Parathyroid adenoma (tissue), 2 donors: Measurements from ENCODE around the gene FRRS1L.

Experiments used
- H2AFZ ChIP-seq: fragments of 300-600 bp; sonication (generic); one replicate; pipeline ENCODE4 v1.7.0; 2017; ENCODE audit warnings: antibody characterized with exemption, mild to moderate bottlenecking
- H3K27ac ChIP-seq: fragments of 300-600 bp; sonication (generic); one replicate; pipeline ENCODE4 v1.7.0; 2017
- H3K27me3 ChIP-seq: fragments of 300-600 bp; sonication (generic); one replicate; pipeline ENCODE4 v1.7.0; 2017; ENCODE audit warnings: low read length; ENCODE audit not compliant: control insufficient read depth, insufficient read depth
- H3K36me3 ChIP-seq: fragments of 300-600 bp; sonication (generic); one replicate; pipeline ENCODE4 v1.7.0; 2017; ENCODE audit warnings: low read length; ENCODE audit not compliant: control insufficient read depth, insufficient read depth
- H3K4me1 ChIP-seq: fragments of 300-600 bp; sonication (generic); one replicate; pipeline ENCODE4 v1.7.0; 2017; ENCODE audit warnings: control low read depth
- H3K4me2 ChIP-seq: fragments of 300-600 bp; sonication (generic); one replicate; pipeline ENCODE4 v1.7.0; 2017; ENCODE audit warnings: low read length
- H3K4me3 ChIP-seq: fragments of 300-600 bp; sonication (generic); one replicate; pipeline ENCODE4 v1.7.0; 2017; ENCODE audit warnings: low read depth, low read length
- H3K79me2 ChIP-seq: fragments of 300-600 bp; sonication (generic); one replicate; pipeline ENCODE4 v1.7.0; 2017; ENCODE audit warnings: control low read depth
- H3K9ac ChIP-seq: fragments of 300-600 bp; sonication (generic); one replicate; pipeline ENCODE4 v1.7.0; 2017; ENCODE audit warnings: mild to moderate bottlenecking
- H3K9me3 ChIP-seq: fragments of 300-600 bp; sonication (generic); one replicate; pipeline ENCODE4 v1.7.0; 2017; ENCODE audit warnings: low read length; ENCODE audit not compliant: control insufficient read depth
- CTCF ChIP-seq: fragments of 300-600 bp; sonication (generic); IDR thresholded peaks from one replicate; pipeline ENCODE4 v1.7.0; 2017; ENCODE audit warnings: antibody characterized with exemption, mild to moderate bottlenecking
- donor health status: primary hyperparathyroidism.

Gene FRRS1L

GRCh38 chr9:109193974-109194556, 27.0 kb upstream of the FRRS1L start:
- Histone ChIP-seq H3K27me3 (no peaks in the 10 kb centered on the region), H3K4me1 (no peaks in the 10 kb centered on the region), H3K27ac (no peak overlapping the region), H3K4me3 (no peak overlapping the region), H3K9me3 (no peaks in the 10 kb centered on the region), H2AFZ (no peak overlapping the region), H3K9ac (no peak overlapping the region), H3K4me2 (no peak overlapping the region), H3K36me3 (no peaks in the 10 kb centered on the region), H3K79me2 (no peaks in the 10 kb centered on the region)
- no peak for TF ChIP-seq CTCF

- H3K79me2 ChIP-seq, result no peaks in the 10 kb centered on the region
- H3K4me2 ChIP-seq, result no peak overlapping the region
- no peak for TF ChIP-seq CTCF
- no peaks in the 10 kb centered on the region for H3K36me3 ChIP-seq
- no peak overlapping the region for H3K27ac ChIP-seq
- H2AFZ ChIP-seq, result no peak overlapping the region
- no peaks in the 10 kb centered on the region for H3K27me3 ChIP-seq
- no peaks in the 10 kb centered on the region for H3K4me1 ChIP-seq
- H3K4me3 ChIP-seq, result no peak overlapping the region
- H3K9ac ChIP-seq, result no peak overlapping the region
- no peaks in the 10 kb centered on the region for H3K9me3 ChIP-seq
Observed at GRCh38 chr9:109192732-109193361, 25.8 kb upstream of the FRRS1L start.

- H3K9ac ChIP-seq, result no peak overlapping the region
Observed at GRCh38 chr9:109191746-109192145, 24.7 kb upstream of the FRRS1L start.

GRCh38 chr9:109190151-109190550, 23.1 kb upstream of the FRRS1L start:
- no peaks in the 10 kb centered on the region for H3K4me1 ChIP-seq
- H3K27ac ChIP-seq, result no peak overlapping the region
- no peaks in the 10 kb centered on the region for H3K79me2 ChIP-seq
- no peak overlapping the region for H3K4me3 ChIP-seq
- no peak overlapping the region for H2AFZ ChIP-seq
- H3K36me3 ChIP-seq, result no peaks in the 10 kb centered on the region
- no peaks in the 10 kb centered on the region for H3K9me3 ChIP-seq
- no peaks in the 10 kb centered on the region for H3K27me3 ChIP-seq
- H3K4me2 ChIP-seq, result no peak overlapping the region
- TF ChIP-seq CTCF, result no peak
- H3K9ac ChIP-seq, result no peak overlapping the region

More at GRCh38 chr9:109191746-109192145, 24.7 kb upstream of the FRRS1L start:
- H3K4me2 ChIP-seq, result no peak overlapping the region
- H3K79me2 ChIP-seq, result no peaks in the 10 kb centered on the region
- no peak overlapping the region for H3K27ac ChIP-seq
- no peak overlapping the region for H3K4me3 ChIP-seq
- H2AFZ ChIP-seq, result no peak overlapping the region
- H3K27me3 ChIP-seq, result no peaks in the 10 kb centered on the region
- no peaks in the 10 kb centered on the region for H3K9me3 ChIP-seq
- H3K4me1 ChIP-seq, result no peaks in the 10 kb centered on the region
- no peak for TF ChIP-seq CTCF
- no peaks in the 10 kb centered on the region for H3K36me3 ChIP-seq
